Endothelial cell (in vitro differentiated cells): ENCODE results near the gene BPIFB4. TPM values are rescaled to one million over a fixed set of nuclear protein-coding genes. Genes with fewer than 3 reads are reported as not detected.

Source experiments
- DNase-seq: peaks from one replicate; pipeline ENCODE4 v3.0.0; 2021; ENCODE audit warnings: low spot score
- H3K27ac Mint-ChIP-seq: one replicate; pipeline ENCODE4 v1.8.0; 2021; ENCODE audit warnings: mixed read lengths, inconsistent platforms; ENCODE audit not compliant: unreplicated experiment
- H3K27me3 Mint-ChIP-seq: one replicate; pipeline ENCODE4 v1.8.0; 2021; ENCODE audit warnings: mild to moderate bottlenecking, moderate library complexity, mixed read lengths, inconsistent platforms; ENCODE audit not compliant: unreplicated experiment
- H3K36me3 Mint-ChIP-seq: one replicate; pipeline ENCODE4 v1.8.0; 2021; ENCODE audit warnings: mild to moderate bottlenecking, low read depth, mixed read lengths, inconsistent platforms; ENCODE audit not compliant: unreplicated experiment
- H3K4me1 Mint-ChIP-seq: one replicate; pipeline ENCODE4 v1.8.0; 2021; ENCODE audit warnings: mild to moderate bottlenecking, mixed read lengths, inconsistent platforms; ENCODE audit not compliant: unreplicated experiment
- H3K4me3 Mint-ChIP-seq: one replicate; pipeline ENCODE4 v1.8.0; 2021; ENCODE audit warnings: mild to moderate bottlenecking, mixed read lengths, inconsistent platforms; ENCODE audit not compliant: unreplicated experiment
- H3K9me3 Mint-ChIP-seq: one replicate; pipeline ENCODE4 v1.8.0; 2021; ENCODE audit warnings: mixed read lengths, inconsistent platforms; ENCODE audit not compliant: unreplicated experiment
- total RNA-seq: library from RNA; stranded (reverse); fragmentation: NEBNext Ultra II Directional; extraction: Animal tissue kit (Norgen Biotek cat#: 25700); gene quantifications from one replicate; pipeline ENCODE4 v1.2.1, GENCODE V29; 2021; ENCODE audit not compliant: unreplicated experiment
- TF ChIP-seq, protein P1 (sequence below): fragments of 200-600 bp; sonication (generic); IDR thresholded peaks from one replicate; pipeline ENCODE4 v1.5.0; 2021; ENCODE audit warnings: antibody characterized with exemption; ENCODE audit not compliant: unreplicated experiment

BPIFB4 gene
- total RNA-seq, 1 donor from 2014 or later: 2.1 TPM

GRCh38 chr20:33063271-33063670 lies 16.2 kb upstream of the BPIFB4 start:
- no peak for DNase-seq
- H3K4me1 Mint-ChIP-seq: peaks cover 4% of the 10 kb centered on the region
- no peak overlapping the region for H3K27ac Mint-ChIP-seq
- H3K9me3 Mint-ChIP-seq: no peaks in the 10 kb centered on the region
- H3K27me3 Mint-ChIP-seq: peaks cover 3% of the 10 kb centered on the region
- H3K36me3 Mint-ChIP-seq: no peaks in the 10 kb centered on the region
- H3K4me3 Mint-ChIP-seq: no peak overlapping the region
- TF ChIP-seq, protein P1, sequence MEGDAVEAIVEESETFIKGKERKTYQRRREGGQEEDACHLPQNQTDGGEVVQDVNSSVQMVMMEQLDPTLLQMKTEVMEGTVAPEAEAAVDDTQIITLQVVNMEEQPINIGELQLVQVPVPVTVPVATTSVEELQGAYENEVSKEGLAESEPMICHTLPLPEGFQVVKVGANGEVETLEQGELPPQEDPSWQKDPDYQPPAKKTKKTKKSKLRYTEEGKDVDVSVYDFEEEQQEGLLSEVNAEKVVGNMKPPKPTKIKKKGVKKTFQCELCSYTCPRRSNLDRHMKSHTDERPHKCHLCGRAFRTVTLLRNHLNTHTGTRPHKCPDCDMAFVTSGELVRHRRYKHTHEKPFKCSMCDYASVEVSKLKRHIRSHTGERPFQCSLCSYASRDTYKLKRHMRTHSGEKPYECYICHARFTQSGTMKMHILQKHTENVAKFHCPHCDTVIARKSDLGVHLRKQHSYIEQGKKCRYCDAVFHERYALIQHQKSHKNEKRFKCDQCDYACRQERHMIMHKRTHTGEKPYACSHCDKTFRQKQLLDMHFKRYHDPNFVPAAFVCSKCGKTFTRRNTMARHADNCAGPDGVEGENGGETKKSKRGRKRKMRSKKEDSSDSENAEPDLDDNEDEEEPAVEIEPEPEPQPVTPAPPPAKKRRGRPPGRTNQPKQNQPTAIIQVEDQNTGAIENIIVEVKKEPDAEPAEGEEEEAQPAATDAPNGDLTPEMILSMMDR: no peak

- H3K9me3 Mint-ChIP-seq: no peaks in the 10 kb centered on the region
- H3K27me3 Mint-ChIP-seq: peaks cover 3% of the 10 kb centered on the region
- no peak overlapping the region for H3K27ac Mint-ChIP-seq
- no peak for DNase-seq
- H3K36me3 Mint-ChIP-seq: no peaks in the 10 kb centered on the region
- H3K4me1 Mint-ChIP-seq: no peaks in the 10 kb centered on the region
- TF ChIP-seq, protein P1: no peak
- no peak overlapping the region for H3K4me3 Mint-ChIP-seq
Observed at GRCh38 chr20:33064572-33065287, 14.7 kb upstream of the BPIFB4 start.

DNA sequence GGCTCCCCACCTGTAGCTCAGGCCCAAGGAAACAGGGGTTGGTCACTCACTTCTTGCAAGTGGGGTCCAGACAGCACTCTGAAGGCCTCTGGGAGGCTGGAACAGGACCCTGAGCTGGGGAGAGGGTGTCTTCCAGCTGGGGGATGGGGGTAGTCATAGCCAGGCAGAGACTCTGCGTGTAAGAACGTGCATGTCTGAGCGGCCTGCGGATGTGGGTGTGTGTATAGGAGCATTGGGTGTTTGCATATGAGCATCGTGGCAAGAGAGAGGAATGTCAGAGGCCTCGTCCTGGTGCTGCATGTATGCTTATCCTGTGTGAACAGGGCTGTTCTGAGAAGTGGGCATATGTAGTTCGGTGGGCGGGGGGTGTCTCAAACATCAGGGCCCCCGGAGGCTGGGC lies 13.7 kb upstream of the BPIFB4 start:
- Mint-ChIP-seq H3K36me3 (no peaks in the 10 kb centered on the region), H3K4me3 (no peak overlapping the region), H3K4me1 (no peaks in the 10 kb centered on the region), H3K9me3 (no peaks in the 10 kb centered on the region), H3K27ac (no peak overlapping the region), H3K27me3 (peaks cover 4% of the 10 kb centered on the region)
- DNase-seq: no peak
- TF ChIP-seq, protein P1: no peak

- H3K36me3 Mint-ChIP-seq: no peaks in the 10 kb centered on the region
- no peak for DNase-seq
- TF ChIP-seq, protein P1: no peak
- H3K27me3 Mint-ChIP-seq: peaks cover 6% of the 10 kb centered on the region
- no peaks in the 10 kb centered on the region for H3K4me1 Mint-ChIP-seq
- no peak overlapping the region for H3K27ac Mint-ChIP-seq
- no peaks in the 10 kb centered on the region for H3K9me3 Mint-ChIP-seq
- no peak overlapping the region for H3K4me3 Mint-ChIP-seq
Observed at GRCh38 chr20:33067806-33068205, 11.6 kb upstream of the BPIFB4 start.

DNA sequence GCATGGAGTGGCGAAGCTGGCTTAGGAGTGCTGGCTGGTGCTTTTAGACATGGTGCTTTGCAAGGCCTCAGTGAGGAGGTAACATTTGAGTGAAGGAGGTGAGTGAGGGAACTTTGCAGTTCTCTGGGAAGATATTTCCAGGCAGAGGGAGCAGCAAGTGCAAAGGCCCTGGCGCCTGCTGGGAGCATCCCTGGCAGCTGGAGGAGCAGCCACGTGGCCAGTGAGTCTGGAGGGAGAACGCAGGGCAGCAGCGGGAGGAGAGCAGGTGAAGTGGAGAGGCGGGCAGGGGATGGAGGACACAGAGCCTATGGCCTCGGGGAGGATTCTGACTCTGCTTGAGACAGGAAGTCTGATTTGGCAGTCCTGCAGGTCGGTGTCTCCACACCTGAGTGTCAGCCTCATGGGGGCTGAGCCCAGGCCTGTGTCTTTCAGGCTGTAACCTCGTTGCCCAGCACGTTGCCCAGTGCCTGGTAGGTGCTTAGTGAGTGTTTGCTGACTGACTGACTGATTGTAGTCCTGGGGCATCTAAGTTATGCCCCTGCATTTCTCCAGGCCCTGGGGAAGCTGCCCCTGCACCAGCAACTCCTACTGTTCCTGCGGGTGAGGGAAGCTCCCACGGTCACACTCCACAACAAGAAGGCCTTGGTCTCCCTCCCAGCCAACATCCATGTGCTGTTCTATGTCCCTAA lies 11.0 kb upstream of the BPIFB4 start:
- no peak for DNase-seq
- Mint-ChIP-seq H3K4me3 (no peak overlapping the region), H3K4me1 (no peaks in the 10 kb centered on the region), H3K9me3 (no peaks in the 10 kb centered on the region), H3K27me3 (peaks cover 6% of the 10 kb centered on the region), H3K36me3 (no peaks in the 10 kb centered on the region), H3K27ac (no peak overlapping the region)
- TF ChIP-seq, protein P1: no peak
